Pancreas (tissue), 10 donors: ENCODE data around the gene KIF16B. TPM values are rescaled to one million over a fixed set of nuclear protein-coding genes. Genes with fewer than 3 reads are reported as not detected.
"Not testable (repeated sequence)": the region's sequence is repeated elsewhere in the genome, so short reads cannot be mapped to it uniquely, and the experiment has no call there.

Experiments used
- ATAC-seq, 4 donors: fragments of 200-7000 bp; cut with Tn5 transposase; one replicate each; pipeline versions ENCODE4 v1.8.0 to v1.9.1; 2020; ENCODE audit warnings: mild to moderate bottlenecking in 4 of 4, moderate library complexity in 4 of 4
- DNase-seq, 6 donors: peaks; one replicate each; pipeline ENCODE4 v3.0.0-alpha.2; 2020
- FAIRE-seq: peaks from 2 replicates; lab custom pipeline; 2012; peaks lifted over from hg19 to GRCh38; lab: Jason Lieb, UNC
- H3K27ac ChIP-seq, 4 donors: fragments of 200-600 bp; sonication (generic); 1 replicate in 3 of 4; 2 replicates in 1 of 4; pipeline versions ENCODE4 v1.5.0 to v1.8.0; 2020
- H3K27me3 ChIP-seq, 4 donors: fragments of 200-600 bp; one replicate each; pipeline ENCODE4 v1.8.0; 2021
- H3K36me3 ChIP-seq, 3 donors: fragments of 200-600 bp; sonication (generic) in 1 of 3; one replicate each; pipeline versions ENCODE4 v1.5.0 to v1.8.0; 2020 to 2021
- H3K4me1 ChIP-seq, 3 donors: fragments of 200-600 bp; one replicate each; pipeline ENCODE4 v1.8.0; 2021
- H3K4me3 ChIP-seq, 4 donors: fragments of 200-600 bp; sonication (generic) in 2 of 4; one replicate each; pipeline versions ENCODE4 v1.5.0 to v1.8.0; 2020 to 2021
- H3K9me3 ChIP-seq, 4 donors: fragments of 200-600 bp; one replicate each; pipeline ENCODE4 v1.8.0; 2021
- WGBS, 2 donors: extraction: QIAGEN DNeasy Blood & Tissue Kit; methylation state at CpG; one replicate each; pipeline ENCODE4 v1.1.7; 2013; 5-methylcytosine and 5-hydroxymethylcytosine counted together
- intact Hi-C, 3 donors: fragments of 100-400 bp; cut with DNase I; formaldehyde crosslinking; loops; one replicate each; pipeline versions ENCODE4 v1.11.1 to v1.14.2; 2022
- polyA plus RNA-seq, 2 donors: library from polyadenylated mRNA; stranded (reverse); fragments of 200-250 nt; gene quantifications; one replicate each; pipeline ENCODE4 v1.2.3, GENCODE V29; 2013
- total RNA-seq, 6 donors: library from RNA; stranded (reverse); fragmentation: NEBNext Ultra II Directional in 4 of 6; extraction: Animal tissue kit (Norgen Biotek cat#: 25700) in 4 of 6; gene quantifications; one replicate each; pipeline versions ENCODE4 v1.2.1 to v1.2.4, GENCODE V29; 2021 to 2023
- TF ChIP-seq, protein P1 (sequence below), 4 donors: fragments of 200-600 bp; sonication (generic) in 3 of 4; IDR thresholded peaks; one replicate each; pipeline versions ENCODE4 v1.5.0 to v1.8.0; 2021; ENCODE audit warnings: antibody characterized with exemption in 4 of 4
- donor health status: healthy with polysubstance abuse.
- donor health status: DM: no; HTN: no; CAD: no; lungs with moderate emphysema.
- donor health status: DM: no; HTN: no; CAD: no.
- donor health status: control.
- donor health status: control.
- donor health status: Bipolar disorder and iron deficiency.
- donor health status: DM: yes; HTN: yes; CAD: no.
- donor health status: DM: no; HTN: no; CAD: no.
- donor health status: DM: no; HTN: no; CAD: no.
- donor health status: DM: yes; HTN: yes; CAD: no.

Gene KIF16B
- total and polyA plus RNA-seq, 8 donors, result 4.4 to 12.2 (median 7.3) TPM

DNA sequence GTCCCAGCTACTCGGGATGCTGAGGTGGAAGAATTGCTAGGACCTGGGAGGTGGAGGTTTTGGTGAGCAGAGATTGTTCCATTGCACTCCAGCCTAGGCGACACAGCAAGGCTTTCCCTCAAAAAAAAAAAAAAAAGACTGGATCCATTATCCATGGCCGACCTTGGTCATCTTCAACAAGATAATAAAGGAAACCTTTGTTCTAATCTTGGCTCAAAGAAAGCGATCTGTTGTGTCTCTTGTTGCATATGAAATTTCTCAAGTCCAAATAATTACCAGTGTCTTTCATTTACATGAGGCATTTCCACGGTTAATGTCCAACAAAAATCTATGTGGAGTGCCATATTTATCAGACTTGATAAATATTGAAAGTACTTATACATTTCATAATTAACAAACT, 23.7 kb upstream of the KIF16B start:
- DNase-seq (no peak), FAIRE-seq (no peak), ATAC-seq (no peak)
- no peak overlapping the region for H3K27ac ChIP-seq
- no peaks in the 10 kb centered on the region for H3K9me3 ChIP-seq
- WGBS, 2 donors, result 79 to 82% methylated on average over 5 of the region's 5 CpGs
- no peaks in the 10 kb centered on the region for H3K27me3 ChIP-seq
- H3K36me3 ChIP-seq, result no peaks in the 10 kb centered on the region
- no peaks in the 10 kb centered on the region for H3K4me1 ChIP-seq
- TF ChIP-seq, protein P1, sequence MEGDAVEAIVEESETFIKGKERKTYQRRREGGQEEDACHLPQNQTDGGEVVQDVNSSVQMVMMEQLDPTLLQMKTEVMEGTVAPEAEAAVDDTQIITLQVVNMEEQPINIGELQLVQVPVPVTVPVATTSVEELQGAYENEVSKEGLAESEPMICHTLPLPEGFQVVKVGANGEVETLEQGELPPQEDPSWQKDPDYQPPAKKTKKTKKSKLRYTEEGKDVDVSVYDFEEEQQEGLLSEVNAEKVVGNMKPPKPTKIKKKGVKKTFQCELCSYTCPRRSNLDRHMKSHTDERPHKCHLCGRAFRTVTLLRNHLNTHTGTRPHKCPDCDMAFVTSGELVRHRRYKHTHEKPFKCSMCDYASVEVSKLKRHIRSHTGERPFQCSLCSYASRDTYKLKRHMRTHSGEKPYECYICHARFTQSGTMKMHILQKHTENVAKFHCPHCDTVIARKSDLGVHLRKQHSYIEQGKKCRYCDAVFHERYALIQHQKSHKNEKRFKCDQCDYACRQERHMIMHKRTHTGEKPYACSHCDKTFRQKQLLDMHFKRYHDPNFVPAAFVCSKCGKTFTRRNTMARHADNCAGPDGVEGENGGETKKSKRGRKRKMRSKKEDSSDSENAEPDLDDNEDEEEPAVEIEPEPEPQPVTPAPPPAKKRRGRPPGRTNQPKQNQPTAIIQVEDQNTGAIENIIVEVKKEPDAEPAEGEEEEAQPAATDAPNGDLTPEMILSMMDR (IDR thresholded peaks at IDR 0.05), result no peak
- H3K4me3 ChIP-seq, result no peak overlapping the region
- intact Hi-C loops, result no loop called here

DNA sequence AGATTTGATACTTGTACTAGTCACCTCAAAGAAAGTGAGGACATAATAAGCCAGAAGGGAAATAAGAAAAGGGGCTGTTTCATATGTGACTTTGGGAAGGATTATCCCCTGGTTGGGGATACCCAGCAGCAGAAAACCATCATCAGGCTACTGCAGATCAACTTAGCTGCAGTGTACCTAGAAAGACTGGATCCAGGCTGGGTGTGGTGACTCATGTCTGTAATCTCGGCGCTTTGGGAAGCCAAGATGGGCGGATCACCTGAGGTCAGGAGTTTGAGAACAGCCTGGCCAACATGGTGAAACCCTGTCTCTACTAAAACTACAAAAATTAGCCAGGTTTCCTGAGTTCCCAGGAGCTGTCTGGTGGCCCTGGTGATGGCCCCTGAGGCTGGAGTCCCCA, 23.2 kb upstream of the KIF16B start:
- H3K4me3 ChIP-seq, intact Hi-C loops, FAIRE-seq, DNase-seq, H3K27ac ChIP-seq, ATAC-seq, H3K36me3 ChIP-seq, H3K27me3 ChIP-seq, H3K9me3 ChIP-seq, H3K4me1 ChIP-seq: not testable (repeated sequence)
- 62 to 74% methylated on average over 3 of the region's 3 CpGs for WGBS, 2 donors

DNA sequence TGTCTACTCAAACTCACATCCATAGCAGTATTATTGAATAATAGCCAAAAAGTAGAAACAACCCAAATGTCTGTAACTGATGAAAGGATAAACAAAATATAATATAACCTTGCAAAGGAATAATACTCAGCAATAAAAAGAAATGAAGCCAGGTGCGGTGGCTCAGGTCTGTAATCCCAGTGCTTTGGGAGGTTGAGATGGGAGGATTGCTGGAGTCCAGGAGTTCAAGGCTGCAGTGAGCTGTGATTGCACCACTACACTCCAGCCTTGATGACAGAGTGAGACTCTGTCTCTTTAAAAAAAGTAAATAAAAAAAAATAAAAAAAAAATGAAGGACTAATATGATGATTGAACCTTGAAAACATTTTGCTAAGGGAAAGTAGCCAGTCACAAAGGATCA, 22.1 kb upstream of the KIF16B start:
- FAIRE-seq (no peak), ATAC-seq (no peak), DNase-seq (no peak)
- H3K27me3 ChIP-seq, result no peaks in the 10 kb centered on the region
- no peaks in the 10 kb centered on the region for H3K9me3 ChIP-seq
- intact Hi-C loops, result no loop called here
- WGBS, 2 donors, result 72 to 74% methylated on average over 1 of the region's 1 CpG
- H3K27ac ChIP-seq, result no peak overlapping the region
- no peaks in the 10 kb centered on the region for H3K4me1 ChIP-seq
- H3K36me3 ChIP-seq, result no peaks in the 10 kb centered on the region
- H3K4me3 ChIP-seq, result no peak overlapping the region
- TF ChIP-seq, protein P1 (IDR thresholded peaks at IDR 0.05), result no peak

DNA sequence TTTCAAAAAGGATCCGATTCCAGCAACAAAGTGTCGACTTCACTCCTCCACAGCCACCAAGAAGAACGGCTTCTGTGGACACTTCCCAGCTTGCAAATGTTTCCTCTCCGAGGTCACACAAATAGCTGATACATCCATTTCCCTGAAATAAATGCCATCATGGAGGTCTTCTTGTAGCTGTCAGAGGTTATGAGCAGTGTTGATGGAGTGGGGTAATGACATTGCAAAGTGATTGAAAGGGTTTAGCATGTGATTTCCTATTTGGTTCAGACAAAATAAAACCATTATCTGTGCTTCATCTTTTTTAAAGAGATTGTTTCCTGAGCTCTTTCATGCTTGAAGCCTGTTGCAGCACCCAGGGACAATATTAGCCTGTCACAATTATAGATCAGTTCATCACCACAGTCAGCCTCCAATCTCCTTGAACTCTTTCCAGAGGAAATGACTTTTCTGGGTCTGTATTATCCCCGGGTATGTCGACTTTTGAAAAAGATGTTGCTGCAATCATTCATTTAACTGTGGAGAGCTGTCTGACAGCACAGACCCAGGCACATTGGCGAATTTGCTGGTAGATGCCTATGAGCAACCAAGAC, 16.9 kb upstream of the KIF16B start:
- TF ChIP-seq, protein P1 (IDR thresholded peaks at IDR 0.05), result no peak
- DNase-seq (no peak), FAIRE-seq (no peak), ATAC-seq (no peak)
- Histone ChIP-seq H3K4me3 (no peak overlapping the region), H3K4me1 (no peaks in the 10 kb centered on the region), H3K27ac (no peak overlapping the region), H3K9me3 (no peaks in the 10 kb centered on the region), H3K36me3 (no peaks in the 10 kb centered on the region), H3K27me3 (no peaks in the 10 kb centered on the region)
- intact Hi-C loops, result no loop called here
- 55 to 60% methylated on average over 7 of the region's 7 CpGs for WGBS, 2 donors

DNA sequence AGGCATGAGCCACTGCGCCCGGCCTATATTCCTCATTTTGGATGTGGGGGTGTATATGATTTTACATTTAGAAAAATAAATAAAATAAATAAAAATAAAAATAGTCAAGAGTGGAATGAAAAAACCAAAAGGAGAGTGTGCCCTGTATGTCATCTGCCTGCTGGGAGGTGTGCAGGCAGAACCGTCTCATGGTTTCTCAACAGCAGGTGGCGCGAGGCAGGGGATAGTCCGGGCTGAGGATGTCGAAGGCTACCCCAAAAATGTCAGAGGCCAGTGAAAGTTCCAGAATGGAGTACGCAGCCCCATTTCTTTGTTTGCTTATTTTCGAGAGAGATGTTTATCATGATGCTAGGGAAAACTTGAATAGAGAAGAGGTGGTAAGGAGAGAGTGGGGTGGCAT, 16.4 kb upstream of the KIF16B start:
- no peak for DNase-seq
- WGBS, 2 donors, result 81 to 83% methylated on average over 9 of the region's 9 CpGs
- no peak overlapping the region for H3K4me3 ChIP-seq
- TF ChIP-seq, protein P1 (IDR thresholded peaks at IDR 0.05), result no peak
- intact Hi-C loops, result no loop called here
- H3K27ac ChIP-seq, result no peak overlapping the region
- H3K9me3 ChIP-seq, result no peaks in the 10 kb centered on the region
- H3K27me3 ChIP-seq, result no peaks in the 10 kb centered on the region
- no peak for FAIRE-seq
- no peak for ATAC-seq
- H3K36me3 ChIP-seq, result no peaks in the 10 kb centered on the region
- no peaks in the 10 kb centered on the region for H3K4me1 ChIP-seq
